ENCODE measurements around the gene HOXB13. TPM values are rescaled to one million over a fixed set of nuclear protein-coding genes. Genes with fewer than 3 reads are reported as not detected.

HOXB13 gene
- total and polyA plus RNA-seq, 5 donors from 2014 or later, result not detected

- Mint-ChIP-seq H3K9me3 (peaks cover 0 to 6% (median 0%) of the 10 kb centered on the region in 7 donors), H3K4me3 (no peak overlapping the region), H3K36me3 (no peaks in the 10 kb centered on the region), H3K27me3 (peaks cover 99% of the 10 kb centered on the region), H3K27ac (no peak overlapping the region), H3K4me1 (peaks cover 0 to 30% (median 12%) of the 10 kb centered on the region in 4 donors)
- Histone ChIP-seq H3K36me3 (ENCODE audit: control insufficient read depth, insufficient read depth, low read length) (no peaks in the 10 kb centered on the region), H3K4me1 (ENCODE audit: control insufficient read depth, insufficient read depth, low read length, poor library complexity, severe bottlenecking) (peaks cover 15% of the 10 kb centered on the region), H3K27me3 (ENCODE audit: control insufficient read depth, insufficient read depth, low read length) (peaks cover 60% of the 10 kb centered on the region), H3K4me3 (ENCODE audit: low read depth, low read length) (no peak overlapping the region), H3K9me3 (ENCODE audit: control insufficient read depth in 2 of 2, low read length in 2 of 2) (no peaks in the 10 kb centered on the region), H3K27ac (ENCODE audit: insufficient read depth, low read length, poor library complexity, severe bottlenecking) (no peak overlapping the region)
- DNase-seq (no peak), ATAC-seq (ENCODE audit: low read depth in 2 of 2) (no peak)
These were observed 5.9 kb upstream of the HOXB13 start for GRCh38 chr17:48734333-48735061.

GRCh38 chr17:48733632-48734328, 5.2 kb upstream of the HOXB13 start:
- peaks cover 99% of the 10 kb centered on the region for H3K27me3 Mint-ChIP-seq
- peaks cover 0 to 5% (median 0%) of the 10 kb centered on the region in 7 donors for H3K9me3 Mint-ChIP-seq
- no peak overlapping the region for H3K4me3 ChIP-seq (ENCODE audit: low read depth, low read length)
- H3K27ac Mint-ChIP-seq, result no peak overlapping the region
- H3K9me3 ChIP-seq (ENCODE audit: control insufficient read depth in 2 of 2, low read length in 2 of 2), result no peaks in the 10 kb centered on the region
- H3K36me3 ChIP-seq (ENCODE audit: control insufficient read depth, insufficient read depth, low read length), result no peaks in the 10 kb centered on the region
- H3K27ac ChIP-seq (ENCODE audit: insufficient read depth, low read length, poor library complexity, severe bottlenecking), result no peak overlapping the region
- H3K4me3 Mint-ChIP-seq, result peak overlapping the region in 2 of 4 donors; percentile 33 to 49
- ATAC-seq (ENCODE audit: low read depth in 2 of 2) (no peak), DNase-seq (no peak)
- H3K4me1 ChIP-seq (ENCODE audit: control insufficient read depth, insufficient read depth, low read length, poor library complexity, severe bottlenecking), result peaks cover 14% of the 10 kb centered on the region
- H3K4me1 Mint-ChIP-seq, result peaks cover 0 to 26% (median 7%) of the 10 kb centered on the region in 4 donors
- peaks cover 61% of the 10 kb centered on the region for H3K27me3 ChIP-seq (ENCODE audit: control insufficient read depth, insufficient read depth, low read length)
- H3K36me3 Mint-ChIP-seq, result no peaks in the 10 kb centered on the region

GRCh38 chr17:48732688-48733629, 4.4 kb upstream of the HOXB13 start:
- H3K4me3 Mint-ChIP-seq, result peak overlapping the region in 2 of 4 donors; percentile 33 to 49
- H3K27ac Mint-ChIP-seq, result no peak overlapping the region
- H3K4me1 Mint-ChIP-seq, result peaks cover 0 to 31% (median 7%) of the 10 kb centered on the region in 4 donors
- peaks cover 0 to 5% (median 0%) of the 10 kb centered on the region in 7 donors for H3K9me3 Mint-ChIP-seq
- no peak for DNase-seq
- no peaks in the 10 kb centered on the region for H3K36me3 Mint-ChIP-seq
- no peak overlapping the region for H3K4me3 ChIP-seq (ENCODE audit: low read depth, low read length)
- H3K9me3 ChIP-seq (ENCODE audit: control insufficient read depth in 2 of 2, low read length in 2 of 2), result no peaks in the 10 kb centered on the region
- no peaks in the 10 kb centered on the region for H3K36me3 ChIP-seq (ENCODE audit: control insufficient read depth, insufficient read depth, low read length)
- peaks cover 21% of the 10 kb centered on the region for H3K4me1 ChIP-seq (ENCODE audit: control insufficient read depth, insufficient read depth, low read length, poor library complexity, severe bottlenecking)
- H3K27me3 Mint-ChIP-seq, result peaks cover 99% of the 10 kb centered on the region
- H3K27me3 ChIP-seq (ENCODE audit: control insufficient read depth, insufficient read depth, low read length), result peaks cover 56% of the 10 kb centered on the region
- ATAC-seq (ENCODE audit: low read depth in 2 of 2), result no peak
- H3K27ac ChIP-seq (ENCODE audit: insufficient read depth, low read length, poor library complexity, severe bottlenecking), result no peak overlapping the region

- Mint-ChIP-seq H3K4me1 (peaks cover 0 to 41% (median 11%) of the 10 kb centered on the region in 4 donors), H3K36me3 (no peaks in the 10 kb centered on the region), H3K27ac (no peak overlapping the region), H3K4me3 (no peak overlapping the region), H3K27me3 (peaks cover 99% of the 10 kb centered on the region), H3K9me3 (peaks cover 0 to 6% (median 0%) of the 10 kb centered on the region in 7 donors)
- Histone ChIP-seq H3K27me3 (ENCODE audit: control insufficient read depth, insufficient read depth, low read length) (peaks cover 65% of the 10 kb centered on the region), H3K9me3 (ENCODE audit: control insufficient read depth in 2 of 2, low read length in 2 of 2) (no peaks in the 10 kb centered on the region), H3K27ac (ENCODE audit: insufficient read depth, low read length, poor library complexity, severe bottlenecking) (no peak overlapping the region), H3K4me1 (ENCODE audit: control insufficient read depth, insufficient read depth, low read length, poor library complexity, severe bottlenecking) (peaks cover 27% of the 10 kb centered on the region), H3K4me3 (ENCODE audit: low read depth, low read length) (no peak overlapping the region), H3K36me3 (ENCODE audit: control insufficient read depth, insufficient read depth, low read length) (no peaks in the 10 kb centered on the region)
- no peak for DNase-seq
- no peak for ATAC-seq (ENCODE audit: low read depth in 2 of 2)
These were observed 2.8 kb upstream of the HOXB13 start for GRCh38 chr17:48731355-48731754.

GRCh38 chr17:48730240-48730550, 1.6 kb upstream of the HOXB13 start:
- ATAC-seq (ENCODE audit: low read depth in 2 of 2) (no peak), DNase-seq (no peak)
- Mint-ChIP-seq H3K9me3 (peaks cover 0 to 6% (median 0%) of the 10 kb centered on the region in 7 donors), H3K4me3 (peak overlapping the region in 1 of 4 donors; percentile 43), H3K27ac (no peak overlapping the region), H3K4me1 (peaks cover 0 to 49% (median 11%) of the 10 kb centered on the region in 4 donors), H3K36me3 (no peaks in the 10 kb centered on the region), H3K27me3 (peaks cover 99% of the 10 kb centered on the region)
- H3K27ac ChIP-seq (ENCODE audit: insufficient read depth, low read length, poor library complexity, severe bottlenecking), result no peak overlapping the region
- H3K4me1 ChIP-seq (ENCODE audit: control insufficient read depth, insufficient read depth, low read length, poor library complexity, severe bottlenecking), result peaks cover 31% of the 10 kb centered on the region
- peaks cover 66% of the 10 kb centered on the region for H3K27me3 ChIP-seq (ENCODE audit: control insufficient read depth, insufficient read depth, low read length)
- H3K9me3 ChIP-seq (ENCODE audit: control insufficient read depth in 2 of 2, low read length in 2 of 2), result no peaks in the 10 kb centered on the region
- H3K4me3 ChIP-seq (ENCODE audit: low read depth, low read length), result no peak overlapping the region
- no peaks in the 10 kb centered on the region for H3K36me3 ChIP-seq (ENCODE audit: control insufficient read depth, insufficient read depth, low read length)

DNA sequence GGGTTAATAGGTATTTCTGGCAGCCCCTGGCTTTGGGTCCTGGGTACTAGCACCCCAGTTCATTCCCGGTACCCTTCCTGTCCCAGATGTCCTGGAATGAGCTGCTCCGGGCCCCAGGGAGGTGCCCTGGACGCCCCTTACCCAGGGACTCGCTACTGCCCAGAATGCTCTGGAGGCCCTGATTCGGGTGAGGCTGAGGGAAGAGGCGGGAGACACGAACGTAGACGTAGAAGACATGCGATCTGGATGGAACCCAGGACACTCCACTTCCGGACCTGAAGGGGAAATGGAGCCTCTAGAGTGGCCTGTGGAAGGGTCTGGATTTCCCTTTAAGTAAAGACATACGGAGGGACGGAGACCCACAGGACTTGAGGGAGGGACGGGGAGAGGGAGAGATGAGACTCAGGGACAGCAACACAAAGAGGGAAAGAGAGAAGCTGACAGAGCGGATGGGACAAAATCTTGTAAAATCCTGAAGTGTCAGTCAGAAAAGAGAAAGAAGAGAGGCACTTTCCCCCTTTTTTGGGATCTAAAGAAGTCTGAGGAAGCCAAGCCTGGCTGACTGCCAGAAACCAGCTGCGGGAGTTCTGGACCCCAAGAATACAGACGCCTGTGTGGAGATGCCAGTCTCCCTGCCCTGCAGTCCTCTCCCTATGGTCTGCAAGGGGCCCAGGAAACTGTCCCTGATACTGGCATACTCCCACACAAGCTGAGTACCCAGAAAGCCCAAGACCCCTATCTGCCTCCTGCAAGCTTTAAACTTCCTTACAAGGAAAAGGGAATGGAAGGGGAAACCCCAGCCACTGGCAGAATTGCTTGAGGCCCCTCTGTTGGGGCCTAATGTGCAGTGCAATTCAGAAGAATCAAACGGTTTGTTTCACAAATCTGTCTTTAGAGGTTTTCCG, 1.0 kb upstream of the HOXB13 start:
- Histone ChIP-seq H3K27me3 (ENCODE audit: control insufficient read depth, insufficient read depth, low read length) (peaks cover 60% of the 10 kb centered on the region), H3K4me1 (ENCODE audit: control insufficient read depth, insufficient read depth, low read length, poor library complexity, severe bottlenecking) (peaks cover 37% of the 10 kb centered on the region), H3K4me3 (ENCODE audit: low read depth, low read length) (no peak overlapping the region), H3K9me3 (ENCODE audit: control insufficient read depth in 2 of 2, low read length in 2 of 2) (no peaks in the 10 kb centered on the region), H3K27ac (ENCODE audit: insufficient read depth, low read length, poor library complexity, severe bottlenecking) (no peak overlapping the region), H3K36me3 (ENCODE audit: control insufficient read depth, insufficient read depth, low read length) (no peaks in the 10 kb centered on the region)
- DNase-seq (no peak), ATAC-seq (ENCODE audit: low read depth in 2 of 2) (no peak)
- Mint-ChIP-seq H3K4me3 (peak overlapping the region in 1 of 4 donors; percentile 43), H3K4me1 (peaks cover 0 to 55% (median 13%) of the 10 kb centered on the region in 4 donors), H3K27ac (no peak overlapping the region), H3K27me3 (peaks cover 99% of the 10 kb centered on the region), H3K36me3 (no peaks in the 10 kb centered on the region), H3K9me3 (peaks cover 0 to 8% (median 0%) of the 10 kb centered on the region in 7 donors)

All from CD4-positive, CD25-positive, alpha-beta regulatory T cell (primary cell).